IMR-90 (cell line): ENCODE results near the gene COL25A1. TPM values are rescaled to one million over a fixed set of nuclear protein-coding genes. Genes with fewer than 3 reads are reported as not detected.
A peak's percentile ranks its signal among the peaks of the same experiment; 100 is the strongest.

Experiments used
- ATAC-seq: fragments of 200-7000 bp; cut with Tn5 transposase; 2 replicates; pipeline ENCODE4 v1.9.1; 2020; ENCODE audit warnings: low read depth, mild to moderate bottlenecking, moderate library complexity
- BruUV-seq: library from RNA; stranded (reverse); fragments of 400-500 nt; replicated peaks from 2 replicates; lab custom pipeline; 2021; lab: Mats Ljungman, UMichigan
- CTCF ChIA-PET: fragments of 300-600 bp; formaldehyde crosslinking; extraction: SDS; loops from one replicate; lab custom pipeline; 2021; ENCODE audit warnings: antibody characterized with exemption; lab: Yijun Ruan, JAX
- POLR2A ChIA-PET: fragments of 300-600 bp; sonication (Branson Sonifier 250); formaldehyde crosslinking; loops from one replicate; lab custom pipeline; 2022; ENCODE audit warnings: antibody characterized with exemption; ENCODE audit not compliant: unreplicated experiment; lab: Charles Lee
- DNase-seq: peaks from one replicate; pipeline ENCODE4 v3.0.0; 2013
- H2AFZ ChIP-seq: replicated peaks from 2 replicates; pipeline ENCODE3; 2013; ENCODE audit warnings: low read length, mild to moderate bottlenecking; ENCODE audit not compliant: poor library complexity
- H2AK5ac ChIP-seq: 2 replicates; pipeline ENCODE4 v1.6.1; 2013; ENCODE audit warnings: low read depth, low read length, inconsistent platforms
- H2AK9ac ChIP-seq: replicated peaks from 2 replicates; pipeline ENCODE3; 2013; ENCODE audit warnings: mild to moderate bottlenecking, low read depth, low read length, moderate library complexity; ENCODE audit not compliant: poor library complexity
- H2BK120ac ChIP-seq: 2 replicates; pipeline ENCODE4 v1.6.1; 2013; ENCODE audit warnings: low read depth, low read length, inconsistent platforms
- H2BK15ac ChIP-seq: 3 replicates; pipeline ENCODE4 v1.6.1; 2013; ENCODE audit warnings: low read depth, low read length, inconsistent platforms
- H2BK20ac ChIP-seq: 2 replicates; pipeline ENCODE4 v1.6.1; 2013; ENCODE audit warnings: low read depth, mild to moderate bottlenecking, inconsistent platforms, low read length, moderate library complexity
- H2BK5ac ChIP-seq: 2 replicates; pipeline ENCODE4 v1.6.1; 2013; ENCODE audit warnings: mild to moderate bottlenecking, low read depth, low read length, inconsistent platforms; ENCODE audit not compliant: poor library complexity, severe bottlenecking
- H3K14ac ChIP-seq: replicated peaks from 2 replicates; pipeline ENCODE4 v1.6.1; 2013; ENCODE audit warnings: low read depth, low read length, inconsistent platforms
- H3K18ac ChIP-seq: 2 replicates; pipeline ENCODE4 v1.6.1; 2013; ENCODE audit warnings: low read depth, low read length, control low read depth
- H3K23ac ChIP-seq: 2 replicates; pipeline ENCODE4 v1.6.1; 2013; ENCODE audit warnings: low read depth, low read length, inconsistent platforms
- H3K27ac ChIP-seq: 2 replicates; pipeline ENCODE4 v1.5.1; 2013; ENCODE audit warnings: mild to moderate bottlenecking, control low read depth, low read length; ENCODE audit not compliant: insufficient read depth
- H3K27me3 ChIP-seq: 2 replicates; pipeline ENCODE4 v1.6.1; 2013; ENCODE audit warnings: low read length; ENCODE audit not compliant: control insufficient read depth, insufficient read depth
- H3K36me3 ChIP-seq: 2 replicates; pipeline ENCODE4 v1.6.1; 2013; ENCODE audit warnings: low read length, mixed read lengths; ENCODE audit not compliant: control insufficient read depth, insufficient read depth
- H3K4ac ChIP-seq: 2 replicates; pipeline ENCODE4 v1.6.1; 2013; ENCODE audit warnings: low read depth, low read length, inconsistent platforms
- H3K4me1 ChIP-seq: 2 replicates; pipeline ENCODE4 v1.6.1; 2013; ENCODE audit warnings: low read length, mixed read lengths; ENCODE audit not compliant: control insufficient read depth, insufficient read depth
- H3K4me2 ChIP-seq: 2 replicates; pipeline ENCODE4 v1.6.1; 2013; ENCODE audit warnings: low read depth, mild to moderate bottlenecking, control low read depth, low read length, moderate library complexity
- H3K4me3 ChIP-seq: 2 replicates; pipeline ENCODE4 v1.5.1; 2013; ENCODE audit warnings: low read depth, mild to moderate bottlenecking, control low read depth, low read length, moderate library complexity; ENCODE audit not compliant: insufficient read depth
- H3K56ac ChIP-seq: 2 replicates; pipeline ENCODE4 v1.6.1; 2013; ENCODE audit warnings: low read length, inconsistent platforms; ENCODE audit not compliant: insufficient read depth; ENCODE audit errors: extremely low read depth
- H3K79me1 ChIP-seq, 2 experiments: 2 replicates each; pipeline ENCODE4 v1.6.1; 2013; ENCODE audit warnings: low read length in 2 of 2, inconsistent platforms in 1 of 2, low read depth in 1 of 2
- H3K9ac ChIP-seq: 2 replicates; pipeline ENCODE4 v1.6.1; 2013; ENCODE audit warnings: low read depth, low read length, control low read depth
- H3K9me1 ChIP-seq: 2 replicates; pipeline ENCODE4 v1.6.1; 2013; ENCODE audit warnings: low read length, inconsistent platforms; ENCODE audit not compliant: insufficient read depth
- H3K9me3 ChIP-seq: 2 replicates; pipeline ENCODE4 v1.6.1; 2013; ENCODE audit warnings: low read length; ENCODE audit not compliant: control insufficient read depth, insufficient read depth
- H4K20me1 ChIP-seq: 2 replicates; pipeline ENCODE4 v1.6.1; 2013; ENCODE audit warnings: low read length, inconsistent platforms; ENCODE audit not compliant: insufficient read depth
- H4K5ac ChIP-seq: 2 replicates; pipeline ENCODE4 v1.6.1; 2013; ENCODE audit warnings: mild to moderate bottlenecking, low read depth, low read length, control low read depth
- H4K8ac ChIP-seq, 2 experiments: 2 replicates each; pipeline ENCODE4 v1.6.1; 2013; ENCODE audit warnings: low read depth in 2 of 2, low read length in 2 of 2, control low read depth in 1 of 2, inconsistent platforms in 1 of 2
- H4K91ac ChIP-seq: 2 replicates; pipeline ENCODE4 v1.6.1; 2013; ENCODE audit warnings: low read depth, low read length, inconsistent platforms; ENCODE audit not compliant: insufficient read depth
- BHLHE40 ChIP-seq: fragments of 150-350 bp; IDR thresholded peaks from 2 replicates; pipeline ENCODE4 v1.6.1; 2016; ENCODE audit warnings: mild to moderate bottlenecking, low read depth, low read length
- CEBPB ChIP-seq: IDR thresholded peaks from 2 replicates; pipeline ENCODE4 v1.6.1; 2012; ENCODE audit warnings: low read depth, low read length, improper control_type of control experiment
- CHD1 ChIP-seq: IDR thresholded peaks from 2 replicates; pipeline ENCODE4 v1.6.1; 2012; ENCODE audit warnings: low read depth, low read length, improper control_type of control experiment
- FOS ChIP-seq: fragments of 150-350 bp; IDR thresholded peaks from 2 replicates; pipeline ENCODE4 v1.6.1; 2016; ENCODE audit warnings: low read depth, low read length
- MAFK ChIP-seq: IDR thresholded peaks from 2 replicates; pipeline ENCODE4 v1.6.1; 2012; ENCODE audit warnings: low read depth, low read length, improper control_type of control experiment
- MAZ ChIP-seq: IDR thresholded peaks from 2 replicates; pipeline ENCODE4 v1.6.1; 2012; ENCODE audit warnings: low read depth, mild to moderate bottlenecking, low read length, improper control_type of control experiment, moderate library complexity, borderline replicate concordance
- MXI1 ChIP-seq: IDR thresholded peaks from 2 replicates; pipeline ENCODE4 v1.6.1; 2012; ENCODE audit warnings: low read depth, mild to moderate bottlenecking, low read length, moderate library complexity, borderline replicate concordance
- NFE2L2 ChIP-seq: fragments of 150-350 bp; IDR thresholded peaks from 2 replicates; pipeline ENCODE4 v1.6.1; 2016; ENCODE audit warnings: low read depth, mild to moderate bottlenecking, low read length
- POLR2A ChIP-seq: IDR thresholded peaks from 2 replicates; pipeline ENCODE4 v1.6.1; 2012; ENCODE audit warnings: mild to moderate bottlenecking, low read depth, low read length
- RAD21 ChIP-seq: IDR thresholded peaks from 2 replicates; pipeline ENCODE4 v1.6.1; 2012; ENCODE audit warnings: low read length, improper control_type of control experiment
- RCOR1 ChIP-seq: IDR thresholded peaks from 2 replicates; pipeline ENCODE4 v1.6.1; 2012; ENCODE audit warnings: mild to moderate bottlenecking, low read length, improper control_type of control experiment; ENCODE audit not compliant: insufficient replicate concordance
- RFX5 ChIP-seq: IDR thresholded peaks from 2 replicates; pipeline ENCODE4 v1.8.0; 2012; ENCODE audit warnings: low read depth, mild to moderate bottlenecking, low read length, moderate library complexity
- SMC3 ChIP-seq: fragments of 150-350 bp; IDR thresholded peaks from 2 replicates; pipeline ENCODE4 v1.6.1; 2016; ENCODE audit warnings: low read depth, mild to moderate bottlenecking, antibody characterized with exemption, low read length, moderate library complexity
- dilution Hi-C: fragments of 300-500 bp; cut with HindIII; formaldehyde crosslinking; loops from one replicate; pipeline ENCODE4 v1.14.3; 2018; ENCODE audit warnings: low sequenced_read_pairs; ENCODE audit not compliant: unreplicated experiment
- in situ Hi-C: fragments of 300-500 bp; cut with MboI; formaldehyde crosslinking; loops from 3 replicates; pipeline ENCODE4 v1.14.3; 2019; ENCODE audit warnings: low sequenced_read_pairs, inconsistent platforms, mixed read lengths
- intact Hi-C: fragments of 100-400 bp; cut with micrococcal nuclease; formaldehyde crosslinking; loops from 2 replicates; pipeline ENCODE4 v1.10.0; 2022
- polyA plus RNA-seq, 3 experiments: library from polyadenylated mRNA; depleted of rRNA; stranded (reverse); fragments of >200 nt; gene quantifications; 2 replicates each; pipeline ENCODE4 v1.2.3, GENCODE V29; 2012; ENCODE audit warnings: low replicate concordance in 1 of 3
- total RNA-seq: library from RNA; depleted of rRNA; stranded (reverse); fragments of >200 nt; gene quantifications from 2 replicates; pipeline ENCODE4 v1.2.3, GENCODE V29; 2012
- TF ChIP-seq, protein P1 (sequence below): conservative IDR thresholded peaks from 2 replicates; pipeline ENCODE4 v1.5.1; 2012; ENCODE audit warnings: mild to moderate bottlenecking, low read depth, low read length, improper control_type of control experiment
- TF ChIP-seq, protein P2 (sequence below): fragments of 150-350 bp; IDR thresholded peaks from 2 replicates; pipeline ENCODE4 v1.6.1; 2017; ENCODE audit warnings: mild to moderate bottlenecking, antibody characterized with exemption, low read length, low read depth
- TF ChIP-seq, protein P3 (sequence below): fragments of 150-350 bp; IDR thresholded peaks from 2 replicates; pipeline ENCODE4 v1.6.1; 2016; ENCODE audit warnings: low read depth, mild to moderate bottlenecking, low read length, moderate library complexity, borderline replicate concordance

Gene COL25A1
- total and polyA plus RNA-seq, 2 of the 4 experiments (the other 2 are of a cell fraction) = under 0.01 to 0.05 TPM

DNA sequence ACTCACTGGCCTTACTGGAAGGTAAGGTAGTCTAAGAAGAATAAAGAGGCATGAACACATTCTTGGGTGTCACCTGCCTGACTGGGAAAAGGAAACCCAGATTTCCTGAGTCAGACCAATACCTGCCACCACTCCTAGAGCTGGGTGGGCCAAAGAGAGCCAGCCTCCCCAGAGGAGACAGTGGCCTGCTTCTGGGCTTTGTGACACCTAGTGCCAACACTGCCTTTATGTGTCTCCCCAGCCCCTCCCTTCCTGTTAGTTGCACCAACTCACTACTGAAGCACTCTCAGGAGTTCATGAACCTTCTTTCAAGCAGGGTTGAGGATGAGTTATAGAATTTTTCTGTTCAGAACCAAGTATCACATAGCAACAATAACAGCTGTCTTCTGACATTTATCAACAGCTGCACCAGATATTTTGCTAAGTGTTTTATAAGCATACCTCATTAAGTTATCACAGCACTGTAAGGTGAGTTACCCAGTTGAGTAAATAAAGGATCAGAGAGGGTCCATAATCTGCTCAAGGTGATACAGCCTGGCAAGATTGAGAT lies 462.0 kb downstream of the COL25A1 start:
- Histone ChIP-seq H3K27ac (no peak overlapping the region), H3K4me3 (no peak overlapping the region), H2BK15ac (peak overlapping the region; percentile 6; the same call in 1 of the 3 replicates), H2BK20ac (no peak overlapping the region), H3K27me3 (no peaks in the 10 kb centered on the region), H3K36me3 (no peaks in the 10 kb centered on the region), H3K23ac (no peak overlapping the region), H4K8ac (no peak overlapping the region), H3K4me1 (peaks cover 3% of the 10 kb centered on the region), H3K9ac (no peak overlapping the region), H3K79me1 (no peaks in the 10 kb centered on the region), H3K4me2 (no peak overlapping the region), H4K5ac (no peak overlapping the region), H2BK5ac (no peak overlapping the region), H3K14ac (no peak overlapping the region), H2BK120ac (0 out of 2 replicates have a peak overlapping the region, but pooled peaks have one; percentile 7), H2AK5ac (no peak overlapping the region), H3K9me3 (no peaks in the 10 kb centered on the region), H2AK9ac (no peak overlapping the region), H4K91ac (no peak overlapping the region), H2AFZ (no peak overlapping the region), H3K4ac (no peak overlapping the region), H4K20me1 (no peaks in the 10 kb centered on the region), H3K18ac (no peak overlapping the region; the same call in 1 of the 2 replicates), H3K56ac (no peak overlapping the region), H3K9me1 (0 out of 2 replicates have a peak, but pooled peaks cover 3% of the 10 kb centered on the region)
- DNase-seq (no peak), ATAC-seq (no peak)
- no TSS peak for BruUV-seq
- dilution Hi-C loops = no loop called here
- intact Hi-C loops = loop anchor here (10.0 kb wide), 1 partner anchor 204 kb away; no protein-coding TSS in a partner anchor
- TF ChIP-seq SMC3 (no peak), CEBPB (no peak), MAFK (no peak), FOS (no peak), MAZ (no peak), BHLHE40 (no peak), POLR2A (no peak), RFX5 (no peak), MXI1 (no peak), RAD21 (no peak), RCOR1 (no peak), NFE2L2 (no peak), CHD1 (no peak)
- TF ChIP-seq, protein P1, sequence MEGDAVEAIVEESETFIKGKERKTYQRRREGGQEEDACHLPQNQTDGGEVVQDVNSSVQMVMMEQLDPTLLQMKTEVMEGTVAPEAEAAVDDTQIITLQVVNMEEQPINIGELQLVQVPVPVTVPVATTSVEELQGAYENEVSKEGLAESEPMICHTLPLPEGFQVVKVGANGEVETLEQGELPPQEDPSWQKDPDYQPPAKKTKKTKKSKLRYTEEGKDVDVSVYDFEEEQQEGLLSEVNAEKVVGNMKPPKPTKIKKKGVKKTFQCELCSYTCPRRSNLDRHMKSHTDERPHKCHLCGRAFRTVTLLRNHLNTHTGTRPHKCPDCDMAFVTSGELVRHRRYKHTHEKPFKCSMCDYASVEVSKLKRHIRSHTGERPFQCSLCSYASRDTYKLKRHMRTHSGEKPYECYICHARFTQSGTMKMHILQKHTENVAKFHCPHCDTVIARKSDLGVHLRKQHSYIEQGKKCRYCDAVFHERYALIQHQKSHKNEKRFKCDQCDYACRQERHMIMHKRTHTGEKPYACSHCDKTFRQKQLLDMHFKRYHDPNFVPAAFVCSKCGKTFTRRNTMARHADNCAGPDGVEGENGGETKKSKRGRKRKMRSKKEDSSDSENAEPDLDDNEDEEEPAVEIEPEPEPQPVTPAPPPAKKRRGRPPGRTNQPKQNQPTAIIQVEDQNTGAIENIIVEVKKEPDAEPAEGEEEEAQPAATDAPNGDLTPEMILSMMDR = no peak
- TF ChIP-seq, protein P2, sequence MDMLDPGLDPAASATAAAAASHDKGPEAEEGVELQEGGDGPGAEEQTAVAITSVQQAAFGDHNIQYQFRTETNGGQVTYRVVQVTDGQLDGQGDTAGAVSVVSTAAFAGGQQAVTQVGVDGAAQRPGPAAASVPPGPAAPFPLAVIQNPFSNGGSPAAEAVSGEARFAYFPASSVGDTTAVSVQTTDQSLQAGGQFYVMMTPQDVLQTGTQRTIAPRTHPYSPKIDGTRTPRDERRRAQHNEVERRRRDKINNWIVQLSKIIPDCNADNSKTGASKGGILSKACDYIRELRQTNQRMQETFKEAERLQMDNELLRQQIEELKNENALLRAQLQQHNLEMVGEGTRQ = no peak
- TF ChIP-seq, protein P3, sequence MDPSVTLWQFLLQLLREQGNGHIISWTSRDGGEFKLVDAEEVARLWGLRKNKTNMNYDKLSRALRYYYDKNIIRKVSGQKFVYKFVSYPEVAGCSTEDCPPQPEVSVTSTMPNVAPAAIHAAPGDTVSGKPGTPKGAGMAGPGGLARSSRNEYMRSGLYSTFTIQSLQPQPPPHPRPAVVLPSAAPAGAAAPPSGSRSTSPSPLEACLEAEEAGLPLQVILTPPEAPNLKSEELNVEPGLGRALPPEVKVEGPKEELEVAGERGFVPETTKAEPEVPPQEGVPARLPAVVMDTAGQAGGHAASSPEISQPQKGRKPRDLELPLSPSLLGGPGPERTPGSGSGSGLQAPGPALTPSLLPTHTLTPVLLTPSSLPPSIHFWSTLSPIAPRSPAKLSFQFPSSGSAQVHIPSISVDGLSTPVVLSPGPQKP = no peak
- ChIA-PET POLR2A (no interaction called here), CTCF (no interaction called here)
- in situ Hi-C loops = no loop called here
